PC-3 (cell line): ENCODE data around the gene GPR52. TPM values are rescaled to one million over a fixed set of nuclear protein-coding genes. Genes with fewer than 3 reads are reported as not detected.

Experiments used
- ATAC-seq: fragments of 200-7000 bp; cut with Tn5 transposase; 2 replicates; pipeline ENCODE4 v1.9.1; 2020; ENCODE audit warnings: mild to moderate bottlenecking, moderate library complexity
- BruUV-seq: library from RNA; stranded (reverse); fragments of 400-500 nt; replicated peaks from 2 replicates; lab custom pipeline; 2021; lab: Mats Ljungman, UMichigan
- CTCF ChIA-PET: fragments of 300-600 bp; sonication (Branson Sonifier 250); formaldehyde crosslinking; loops from one replicate; lab custom pipeline; 2022; ENCODE audit warnings: antibody characterized with exemption; lab: Charles Lee
- POLR2A ChIA-PET: fragments of 300-600 bp; sonication (Branson Sonifier 250); formaldehyde crosslinking; loops from one replicate; lab custom pipeline; 2022; ENCODE audit warnings: antibody characterized with exemption; ENCODE audit not compliant: unreplicated experiment; lab: Charles Lee
- DNase-seq: peaks from one replicate; pipeline ENCODE4 v3.0.0-alpha.2; 2015
- H2AFZ ChIP-seq: fragments of 300-600 bp; sonication (generic); 2 replicates; pipeline ENCODE4 v1.6.0; 2016; ENCODE audit warnings: antibody characterized with exemption, low read length
- H3F3A ChIP-seq: fragments of 300-600 bp; sonication (generic); one replicate; pipeline ENCODE4 v1.6.0; 2017; ENCODE audit warnings: antibody characterized with exemption, low read length, control low read depth, mild to moderate bottlenecking; ENCODE audit not compliant: unreplicated experiment
- H3K27ac ChIP-seq: fragments of 300-600 bp; sonication (generic); 2 replicates; pipeline ENCODE4 v1.5.1; 2016; ENCODE audit warnings: mild to moderate bottlenecking, low read length
- H3K27me3 ChIP-seq: fragments of 300-600 bp; sonication (generic); 2 replicates; pipeline ENCODE4 v1.6.1; 2016; ENCODE audit warnings: low read length, mixed read lengths
- H3K36me3 ChIP-seq: fragments of 300-600 bp; sonication (generic); 2 replicates; pipeline ENCODE4 v1.6.1; 2016; ENCODE audit warnings: low read depth, mixed run types, low read length, mixed read lengths
- H3K4me1 ChIP-seq: fragments of 300-600 bp; sonication (generic); 2 replicates; pipeline ENCODE4 v1.5.1; 2016; ENCODE audit warnings: low read length; ENCODE audit not compliant: insufficient read depth
- H3K4me2 ChIP-seq: fragments of 300-600 bp; sonication (generic); 2 replicates; pipeline ENCODE4 v1.6.0; 2016; ENCODE audit warnings: low read length
- H3K4me3 ChIP-seq: fragments of 300-600 bp; sonication (generic); 2 replicates; pipeline ENCODE4 v1.5.1; 2016; ENCODE audit warnings: mild to moderate bottlenecking, low read length, mixed read lengths
- H3K79me2 ChIP-seq: fragments of 300-600 bp; sonication (generic); 2 replicates; pipeline ENCODE4 v1.6.1; 2017; ENCODE audit warnings: low read length, mixed read lengths
- H3K9ac ChIP-seq: fragments of 300-600 bp; sonication (generic); 2 replicates; pipeline ENCODE4 v1.6.0; 2016; ENCODE audit warnings: mild to moderate bottlenecking, low read length
- H3K9me2 ChIP-seq: fragments of 300-600 bp; sonication (generic); replicated peaks from 2 replicates; pipeline ENCODE4 v1.6.1; 2016; ENCODE audit warnings: mixed run types, low read length, mixed read lengths
- H3K9me3 ChIP-seq: fragments of 300-600 bp; sonication (generic); 2 replicates; pipeline ENCODE4 v1.6.1; 2016; ENCODE audit warnings: low read length, mixed read lengths
- H4K20me1 ChIP-seq: fragments of 300-600 bp; sonication (generic); 2 replicates; pipeline ENCODE4 v1.6.1; 2016; ENCODE audit warnings: low read length, mixed read lengths
- EZH2 ChIP-seq: fragments of 300-600 bp; sonication (generic); IDR thresholded peaks from one replicate; pipeline ENCODE4 v1.6.1; 2017; ENCODE audit warnings: antibody characterized with exemption, mild to moderate bottlenecking, low read length; ENCODE audit not compliant: unreplicated experiment
- EZH2phosphoT487 ChIP-seq: fragments of 300-600 bp; sonication (generic); IDR thresholded peaks from 2 replicates; pipeline ENCODE4 v1.6.1; 2018; ENCODE audit warnings: mild to moderate bottlenecking, antibody characterized with exemption, low read length, borderline replicate concordance
- intact Hi-C: fragments of 100-400 bp; cut with micrococcal nuclease; formaldehyde crosslinking; loops from 2 replicates; pipeline ENCODE4 v1.9.0; 2023
- total RNA-seq: library from RNA; depleted of rRNA; stranded (reverse); fragments of >200 nt; gene quantifications from 2 replicates; pipeline ENCODE4 v1.2.3, GENCODE V29; 2014
- TF ChIP-seq, protein P1 (sequence below): fragments of 300-600 bp; sonication (generic); conservative IDR thresholded peaks from 2 replicates; pipeline ENCODE4 v1.5.1; 2017; ENCODE audit warnings: antibody characterized with exemption, low read depth, mild to moderate bottlenecking, low read length

Gene GPR52
- total RNA-seq, 1 experiment from 2014 or later = 0.44 TPM

DNA sequence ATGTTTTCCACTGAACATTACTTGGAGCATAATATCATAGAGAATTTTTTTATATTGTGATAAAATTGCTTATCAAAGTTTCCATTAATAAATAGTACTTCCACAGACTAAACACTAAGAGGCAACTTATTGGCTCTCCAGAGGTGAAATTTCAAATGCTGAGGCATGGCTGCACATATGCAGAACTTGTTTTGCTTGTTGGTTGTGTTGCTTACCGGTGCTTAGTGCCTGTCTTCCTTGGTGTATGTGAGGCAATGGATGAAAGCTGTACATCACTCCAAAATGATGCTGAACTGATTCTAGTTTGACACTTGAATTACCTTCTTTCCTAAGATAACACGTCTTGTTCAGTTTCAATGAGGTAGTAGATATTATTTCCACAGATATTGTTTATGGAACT lies 29.8 kb upstream of the GPR52 start:
- H3K9ac ChIP-seq = no peak overlapping the region
- no peaks in the 10 kb centered on the region for H3K27me3 ChIP-seq
- intact Hi-C loops = loop anchor here (10.0 kb wide), 1 partner anchor 143 kb away; no protein-coding TSS in a partner anchor
- no peaks in the 10 kb centered on the region for H3F3A ChIP-seq
- no peaks in the 10 kb centered on the region for H4K20me1 ChIP-seq
- BruUV-seq = no TSS peak
- ChIA-PET POLR2A (no interaction called here), CTCF (no interaction called here)
- TF ChIP-seq EZH2phosphoT487 (no peak), EZH2 (no peak)
- TF ChIP-seq, protein P1, sequence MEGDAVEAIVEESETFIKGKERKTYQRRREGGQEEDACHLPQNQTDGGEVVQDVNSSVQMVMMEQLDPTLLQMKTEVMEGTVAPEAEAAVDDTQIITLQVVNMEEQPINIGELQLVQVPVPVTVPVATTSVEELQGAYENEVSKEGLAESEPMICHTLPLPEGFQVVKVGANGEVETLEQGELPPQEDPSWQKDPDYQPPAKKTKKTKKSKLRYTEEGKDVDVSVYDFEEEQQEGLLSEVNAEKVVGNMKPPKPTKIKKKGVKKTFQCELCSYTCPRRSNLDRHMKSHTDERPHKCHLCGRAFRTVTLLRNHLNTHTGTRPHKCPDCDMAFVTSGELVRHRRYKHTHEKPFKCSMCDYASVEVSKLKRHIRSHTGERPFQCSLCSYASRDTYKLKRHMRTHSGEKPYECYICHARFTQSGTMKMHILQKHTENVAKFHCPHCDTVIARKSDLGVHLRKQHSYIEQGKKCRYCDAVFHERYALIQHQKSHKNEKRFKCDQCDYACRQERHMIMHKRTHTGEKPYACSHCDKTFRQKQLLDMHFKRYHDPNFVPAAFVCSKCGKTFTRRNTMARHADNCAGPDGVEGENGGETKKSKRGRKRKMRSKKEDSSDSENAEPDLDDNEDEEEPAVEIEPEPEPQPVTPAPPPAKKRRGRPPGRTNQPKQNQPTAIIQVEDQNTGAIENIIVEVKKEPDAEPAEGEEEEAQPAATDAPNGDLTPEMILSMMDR = no peak
- H3K79me2 ChIP-seq = no peaks in the 10 kb centered on the region
- H3K9me2 ChIP-seq = no peaks in the 10 kb centered on the region
- DNase-seq = no peak
- no peak for ATAC-seq
- no peak overlapping the region for H3K4me3 ChIP-seq
- no peak overlapping the region for H3K27ac ChIP-seq
- H3K4me2 ChIP-seq = no peak overlapping the region
- no peak overlapping the region for H2AFZ ChIP-seq
- no peaks in the 10 kb centered on the region for H3K36me3 ChIP-seq
- no peaks in the 10 kb centered on the region for H3K9me3 ChIP-seq
- H3K4me1 ChIP-seq = no peaks in the 10 kb centered on the region

DNA sequence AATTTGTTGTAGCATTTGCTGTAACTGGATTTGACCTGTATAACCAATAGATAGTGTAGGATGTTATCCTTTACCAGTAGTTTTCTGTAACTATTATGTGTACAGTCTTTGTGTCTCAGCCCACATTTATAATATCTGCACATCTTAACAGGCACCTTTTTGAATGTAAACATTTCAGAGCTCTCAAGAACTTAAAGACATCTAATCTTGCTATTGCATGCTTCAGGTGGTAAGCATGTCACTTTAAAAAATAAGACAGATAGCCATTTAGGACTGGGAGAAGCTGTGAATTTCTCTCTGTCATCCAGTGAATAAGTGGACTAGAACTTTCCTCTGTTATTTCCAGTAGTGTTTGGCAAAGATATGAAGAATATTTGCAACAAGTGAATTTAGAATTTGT lies 22.6 kb upstream of the GPR52 start:
- Histone ChIP-seq H3K4me2 (no peak overlapping the region), H3K9me2 (no peaks in the 10 kb centered on the region), H3K4me3 (no peak overlapping the region), H4K20me1 (no peaks in the 10 kb centered on the region), H3K27ac (no peak overlapping the region), H3F3A (no peaks in the 10 kb centered on the region), H3K36me3 (no peaks in the 10 kb centered on the region), H3K4me1 (no peaks in the 10 kb centered on the region), H3K27me3 (no peaks in the 10 kb centered on the region), H2AFZ (no peak overlapping the region), H3K9ac (no peak overlapping the region), H3K9me3 (no peaks in the 10 kb centered on the region), H3K79me2 (no peaks in the 10 kb centered on the region)
- no peak for DNase-seq
- BruUV-seq = no TSS peak
- TF ChIP-seq EZH2 (no peak), EZH2phosphoT487 (no peak)
- TF ChIP-seq, protein P1 = no peak
- no peak for ATAC-seq
- POLR2A ChIA-PET = no interaction called here
- CTCF ChIA-PET = no interaction called here
- intact Hi-C loops = no loop called here

DNA sequence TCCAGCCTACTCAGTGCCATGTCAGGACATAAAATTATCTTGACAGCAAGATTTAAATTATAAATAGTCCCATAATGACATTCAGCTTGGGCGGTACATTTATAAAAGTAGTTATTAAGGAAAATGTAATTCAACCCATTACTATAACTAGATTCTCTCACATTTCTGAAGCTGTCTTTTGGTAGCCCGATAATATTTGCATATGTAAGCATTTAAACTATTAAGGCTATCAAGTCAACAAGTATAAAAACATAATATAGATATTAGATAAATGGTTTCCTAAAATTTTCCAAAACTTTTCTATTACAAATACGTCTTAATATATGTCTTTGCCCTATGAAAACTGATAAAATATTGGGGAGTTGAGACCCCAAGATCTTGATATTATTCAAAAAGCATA lies 21.6 kb upstream of the GPR52 start:
- no peak overlapping the region for H3K27ac ChIP-seq
- H4K20me1 ChIP-seq = no peaks in the 10 kb centered on the region
- no peaks in the 10 kb centered on the region for H3K4me1 ChIP-seq
- CTCF ChIA-PET = no interaction called here
- no TSS peak for BruUV-seq
- no peaks in the 10 kb centered on the region for H3K79me2 ChIP-seq
- TF ChIP-seq, protein P1 = no peak
- no peak for TF ChIP-seq EZH2phosphoT487
- no peak for TF ChIP-seq EZH2
- no peak overlapping the region for H2AFZ ChIP-seq
- H3F3A ChIP-seq = no peaks in the 10 kb centered on the region
- H3K9me3 ChIP-seq = no peaks in the 10 kb centered on the region
- H3K9ac ChIP-seq = no peak overlapping the region
- intact Hi-C loops = no loop called here
- POLR2A ChIA-PET = no interaction called here
- no peaks in the 10 kb centered on the region for H3K27me3 ChIP-seq
- no peak overlapping the region for H3K4me2 ChIP-seq
- H3K9me2 ChIP-seq = no peaks in the 10 kb centered on the region
- no peak for DNase-seq
- no peaks in the 10 kb centered on the region for H3K36me3 ChIP-seq
- no peak for ATAC-seq
- H3K4me3 ChIP-seq = no peak overlapping the region
